ENCODE measurements around the gene METTL21C.

Gene METTL21C

DNA sequence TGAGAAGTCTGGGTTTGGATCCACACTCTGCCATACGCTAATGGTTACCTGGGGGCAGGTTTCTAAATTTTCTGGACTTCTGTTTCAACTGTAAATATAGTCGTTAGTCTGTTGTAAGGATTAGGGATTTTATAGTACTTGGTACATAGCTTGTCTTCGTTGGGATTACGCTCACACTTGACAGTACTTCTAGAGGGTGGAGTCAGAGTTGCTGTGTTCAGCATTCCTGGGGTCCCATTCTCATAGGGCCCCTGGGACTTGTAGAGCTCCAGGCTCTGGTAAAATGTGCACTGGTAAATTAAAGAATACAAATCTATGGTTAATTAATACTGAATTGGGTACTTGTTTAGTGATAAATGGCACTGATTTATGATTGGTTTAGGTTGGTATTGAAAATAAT, 52.8 kb downstream of the METTL21C start:
- no peak for DNase-seq (ENCODE audit: low read depth in 1 of 2, low spot score in 1 of 2)
- TF ChIP-seq POLR2AphosphoS5 (IDR thresholded peaks at IDR 0.05; ENCODE audit: low read depth) (no peak), SPI1 (IDR thresholded peaks at IDR 0.05; ENCODE audit: borderline replicate concordance, low read depth) (no peak), CTCF (IDR thresholded peaks at IDR 0.05; ENCODE audit: insufficient read depth, low read length) (no peak), REST (IDR thresholded peaks at IDR 0.05; ENCODE audit: insufficient replicate concordance, low read depth) (no peak), GABPA (IDR thresholded peaks at IDR 0.05; ENCODE audit: low read depth) (no peak)
- Histone ChIP-seq H3K27me3 (ENCODE audit: insufficient read depth, poor library complexity, severe bottlenecking) (no peaks in the 10 kb centered on the region), H3K4me3 (replicated peaks; ENCODE audit: insufficient read depth, low read length) (no peak overlapping the region), H3K27ac (replicated peaks) (no peak overlapping the region)

GRCh38 chr13:102638741-102639140, 56.1 kb downstream of the METTL21C start:
- no peak overlapping the region for H3K27ac ChIP-seq (replicated peaks)
- TF ChIP-seq GABPA (IDR thresholded peaks at IDR 0.05; ENCODE audit: low read depth) = no peak
- no peak for TF ChIP-seq POLR2AphosphoS5 (IDR thresholded peaks at IDR 0.05; ENCODE audit: low read depth)
- no peak for TF ChIP-seq SPI1 (IDR thresholded peaks at IDR 0.05; ENCODE audit: borderline replicate concordance, low read depth)
- no peak for TF ChIP-seq REST (IDR thresholded peaks at IDR 0.05; ENCODE audit: insufficient replicate concordance, low read depth)
- no peak for TF ChIP-seq CTCF (IDR thresholded peaks at IDR 0.05; ENCODE audit: insufficient read depth, low read length)
- no peak overlapping the region for H3K4me3 ChIP-seq (replicated peaks; ENCODE audit: insufficient read depth, low read length)
- no peak for DNase-seq (ENCODE audit: low read depth in 1 of 2, low spot score in 1 of 2)
- H3K27me3 ChIP-seq (ENCODE audit: insufficient read depth, poor library complexity, severe bottlenecking) = no peaks in the 10 kb centered on the region
